NK-92 treated with Interleukin-12 subunit alpha and Interleukin-12 subunit beta, amount 100 ng/mL, for 24 hours (cell line): ENCODE results near the gene SLC8A2.

Experiments
- DNase-seq: peaks from one replicate; lab custom pipeline; 2025; lab: John Stamatoyannopoulos, UW

SLC8A2 gene, protein sequence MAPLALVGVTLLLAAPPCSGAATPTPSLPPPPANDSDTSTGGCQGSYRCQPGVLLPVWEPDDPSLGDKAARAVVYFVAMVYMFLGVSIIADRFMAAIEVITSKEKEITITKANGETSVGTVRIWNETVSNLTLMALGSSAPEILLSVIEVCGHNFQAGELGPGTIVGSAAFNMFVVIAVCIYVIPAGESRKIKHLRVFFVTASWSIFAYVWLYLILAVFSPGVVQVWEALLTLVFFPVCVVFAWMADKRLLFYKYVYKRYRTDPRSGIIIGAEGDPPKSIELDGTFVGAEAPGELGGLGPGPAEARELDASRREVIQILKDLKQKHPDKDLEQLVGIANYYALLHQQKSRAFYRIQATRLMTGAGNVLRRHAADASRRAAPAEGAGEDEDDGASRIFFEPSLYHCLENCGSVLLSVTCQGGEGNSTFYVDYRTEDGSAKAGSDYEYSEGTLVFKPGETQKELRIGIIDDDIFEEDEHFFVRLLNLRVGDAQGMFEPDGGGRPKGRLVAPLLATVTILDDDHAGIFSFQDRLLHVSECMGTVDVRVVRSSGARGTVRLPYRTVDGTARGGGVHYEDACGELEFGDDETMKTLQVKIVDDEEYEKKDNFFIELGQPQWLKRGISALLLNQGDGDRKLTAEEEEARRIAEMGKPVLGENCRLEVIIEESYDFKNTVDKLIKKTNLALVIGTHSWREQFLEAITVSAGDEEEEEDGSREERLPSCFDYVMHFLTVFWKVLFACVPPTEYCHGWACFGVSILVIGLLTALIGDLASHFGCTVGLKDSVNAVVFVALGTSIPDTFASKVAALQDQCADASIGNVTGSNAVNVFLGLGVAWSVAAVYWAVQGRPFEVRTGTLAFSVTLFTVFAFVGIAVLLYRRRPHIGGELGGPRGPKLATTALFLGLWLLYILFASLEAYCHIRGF

DNA sequence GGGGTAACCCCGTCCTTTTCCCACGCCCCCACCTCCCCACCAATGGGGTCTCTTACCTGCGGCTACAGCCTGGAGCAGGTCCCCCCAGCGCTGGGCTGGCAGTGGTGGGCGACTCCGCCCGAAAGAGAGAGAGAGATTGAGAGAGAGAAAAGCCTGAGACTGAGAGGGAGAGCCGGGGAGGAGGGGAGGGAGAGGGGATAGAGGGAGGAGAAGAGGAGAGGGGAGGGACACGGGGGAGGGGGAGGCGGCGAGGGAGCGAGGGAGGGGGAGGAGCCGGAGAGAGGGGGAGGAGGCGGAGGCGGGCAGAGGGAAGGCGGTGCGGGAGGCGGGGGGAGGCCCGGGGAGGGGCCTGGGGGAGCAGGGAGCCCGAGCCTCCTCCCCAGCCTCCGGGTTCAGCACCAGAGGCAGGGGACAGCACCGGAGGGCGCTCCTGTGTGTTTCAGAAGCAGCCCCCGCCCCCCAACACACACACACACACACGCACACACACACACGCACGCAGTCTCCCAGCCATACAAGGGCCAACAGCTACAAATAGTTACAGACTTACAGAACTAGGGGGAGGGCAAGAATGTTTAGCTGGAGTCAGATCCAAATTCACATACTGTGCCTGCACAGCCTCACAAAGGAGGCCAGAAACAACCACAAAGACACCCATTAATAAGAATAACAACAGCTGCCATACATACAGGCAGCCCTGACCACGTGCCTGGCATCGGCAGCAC, at the start of gene SLC8A2:
TSS of gene SLC8A2 (minus strand) at position 161 of the 725 bp plus-strand sequence. CDS start 5,490 bp downstream, outside the sequence.
- no peak for DNase-seq

DNA sequence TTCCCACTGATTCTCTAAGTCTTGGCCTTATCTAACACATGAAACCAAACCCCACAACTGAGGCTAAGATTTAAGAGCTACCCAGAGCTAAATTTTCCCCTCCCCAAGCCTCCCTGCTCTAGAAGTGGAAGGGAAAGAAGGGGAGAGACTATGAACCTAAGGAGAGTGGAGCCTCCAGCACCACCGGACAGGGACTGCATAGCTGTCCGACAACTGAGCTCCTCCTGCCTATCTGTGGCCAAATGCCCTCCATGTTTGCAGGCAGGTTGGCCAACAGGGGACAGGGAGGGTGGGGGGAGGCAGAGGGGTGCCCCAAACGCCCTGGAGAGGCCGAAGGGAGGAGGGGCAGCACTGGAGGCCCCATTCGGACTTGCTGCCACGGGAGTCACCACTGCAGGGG, 49.1 kb upstream of the SLC8A2 start:
- DNase-seq: no peak

DNA sequence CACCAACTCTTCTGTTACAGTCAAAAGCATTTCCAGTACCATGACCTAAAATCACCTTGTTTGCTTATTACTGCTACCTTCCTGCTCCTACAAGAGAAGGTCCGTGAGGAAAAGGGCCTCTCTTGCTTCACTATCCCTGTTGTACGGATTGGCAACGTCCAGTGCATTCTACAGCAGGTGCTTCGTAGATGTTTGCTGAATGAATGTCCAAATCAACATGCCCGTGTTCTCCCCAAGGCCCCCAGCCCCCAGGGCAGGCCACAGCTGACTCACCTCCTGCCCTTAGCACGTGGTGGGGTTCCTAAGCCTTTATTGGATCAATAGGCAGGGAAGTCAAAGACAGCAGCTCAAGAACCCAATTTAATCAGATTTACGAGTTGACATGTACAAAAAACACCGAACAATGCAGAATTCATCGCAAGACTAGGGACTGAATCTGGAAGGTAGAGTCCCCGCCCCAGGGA, 48.7 kb upstream of the SLC8A2 start:
- DNase-seq: no peak

DNA sequence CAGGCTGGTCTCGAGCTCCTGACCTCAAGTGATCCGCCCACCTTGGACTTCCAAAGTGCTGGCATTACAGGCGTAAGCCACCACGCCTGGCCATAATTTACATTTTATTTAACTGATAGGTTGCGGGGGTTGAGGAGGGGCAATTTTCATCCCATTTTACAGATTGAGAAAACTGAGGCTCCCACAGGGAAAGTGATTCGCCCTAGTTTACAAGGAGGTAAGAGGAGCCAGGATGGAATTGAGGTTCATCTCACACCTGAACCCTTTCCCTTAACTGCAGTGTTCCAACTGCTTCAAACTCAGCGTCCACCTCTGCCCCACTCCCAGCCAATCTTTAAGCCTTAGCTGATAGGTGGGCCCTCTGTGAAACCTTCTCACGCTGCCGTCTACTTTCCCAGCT, 47.2 kb upstream of the SLC8A2 start:
- no peak for DNase-seq

DNA sequence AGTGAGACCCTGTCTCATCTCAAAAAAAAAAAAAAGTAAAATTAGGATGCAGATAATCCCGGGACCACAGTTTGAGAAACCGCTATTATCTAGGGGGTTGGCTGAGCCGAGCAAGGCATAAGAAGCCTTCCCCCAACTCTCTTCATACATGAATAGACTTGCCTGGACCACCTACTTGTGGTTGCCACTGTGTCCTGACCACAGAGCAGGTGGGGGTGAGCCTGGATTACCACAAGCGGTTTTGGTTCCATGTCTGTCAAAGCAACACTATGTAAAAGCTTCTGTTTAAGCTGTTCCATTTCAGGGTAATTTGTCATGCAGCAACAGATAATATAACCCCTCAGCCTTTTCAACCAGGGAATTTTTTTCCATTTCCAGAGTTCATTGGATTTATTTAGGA, 46.4 kb upstream of the SLC8A2 start:
- DNase-seq: peak; percentile 58

DNA sequence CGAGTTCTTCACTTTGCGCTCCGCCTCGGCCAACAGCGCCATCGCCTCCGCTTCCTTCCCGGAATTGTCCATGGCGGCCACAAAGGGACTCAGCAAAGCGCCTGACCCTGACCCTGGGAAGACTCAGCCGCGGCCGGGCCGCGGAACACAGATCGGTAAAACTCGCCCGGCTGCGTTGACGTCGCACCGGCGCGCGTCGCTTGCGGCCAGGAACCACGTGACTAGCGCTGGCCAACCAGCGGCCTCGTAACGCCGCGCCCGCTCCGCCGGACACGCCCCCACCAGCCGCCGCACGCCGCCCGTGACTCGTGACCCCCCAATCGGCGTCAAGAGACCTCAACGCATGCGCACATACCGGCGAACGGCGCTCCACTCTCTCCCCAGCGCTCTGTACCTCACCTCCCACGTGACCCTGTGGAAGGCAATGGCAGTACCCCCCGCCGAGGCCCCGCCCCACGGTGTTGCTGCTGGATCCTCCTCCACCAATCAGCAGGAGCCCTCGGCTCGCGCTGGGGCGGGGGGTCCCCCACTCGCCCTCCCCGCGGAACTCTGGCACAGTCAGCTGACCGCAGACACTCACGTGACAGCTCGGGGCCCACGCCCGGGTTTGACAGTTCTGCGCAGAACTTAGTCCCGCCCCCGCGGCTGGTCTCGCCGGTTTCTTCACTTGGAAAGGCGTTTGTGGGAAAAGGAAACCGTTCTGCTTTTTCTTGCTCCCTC, 43.3 kb upstream of the SLC8A2 start, which contains the start of gene NAPA:
TSS of gene NAPA (minus strand) at position 195 of the 720 bp plus-strand sequence. CDS start at position 72, 123 bp downstream.
- DNase-seq: peak; percentile 100

DNA sequence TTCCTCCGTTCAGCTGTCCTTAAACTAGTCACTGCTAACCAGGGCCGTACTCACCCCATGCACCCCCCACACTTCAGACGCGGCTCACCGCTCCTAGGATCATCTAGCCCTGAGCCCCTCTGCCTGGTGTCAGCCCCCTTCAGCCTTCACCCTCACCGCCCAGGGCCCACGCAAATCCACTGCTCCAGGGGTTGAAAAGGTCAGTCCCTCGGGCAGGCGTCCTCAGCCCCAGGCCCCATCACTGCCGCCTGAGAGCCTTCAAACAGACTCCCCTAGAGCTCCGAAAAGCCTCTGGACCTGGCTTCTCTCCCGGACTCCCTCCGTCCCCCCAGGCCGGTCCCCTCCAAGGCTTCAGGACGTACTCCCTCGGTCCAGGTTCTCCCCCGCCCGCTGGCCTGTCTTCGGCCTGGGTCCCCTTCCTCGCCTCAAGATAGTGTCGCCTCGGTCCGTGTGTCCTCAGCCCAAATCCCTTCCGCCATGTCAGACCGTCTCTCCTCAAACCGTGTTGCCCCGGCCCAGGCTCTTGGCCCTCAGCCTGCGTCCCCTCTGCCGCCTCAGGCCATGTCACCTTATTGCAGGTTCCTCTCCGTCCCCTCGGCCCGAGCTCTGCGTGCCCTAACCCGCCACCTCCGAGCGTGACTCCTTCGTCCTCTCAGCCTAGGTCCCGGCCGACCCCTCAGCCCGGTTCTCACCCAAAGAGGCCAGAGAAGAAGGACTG, 42.6 kb upstream of the SLC8A2 start:
- DNase-seq: no peak

DNA sequence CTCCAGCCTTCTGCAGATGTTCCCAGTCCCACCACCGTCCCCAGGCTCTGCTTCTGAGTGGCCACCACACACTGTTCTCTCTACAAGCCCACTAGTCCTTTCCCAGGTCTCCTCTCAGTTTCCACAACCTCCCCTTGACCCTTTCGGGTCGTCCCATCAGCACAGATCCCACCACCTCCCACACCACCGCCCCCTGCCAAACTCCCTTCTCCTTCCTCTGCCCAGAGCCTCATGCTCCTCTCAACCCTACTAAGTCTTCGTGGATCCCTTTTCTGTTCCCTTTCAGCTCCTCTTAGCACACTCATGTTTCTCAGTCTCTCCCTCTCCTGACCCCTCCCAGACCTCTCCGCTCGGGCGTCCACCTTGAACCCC, 41.2 kb upstream of the SLC8A2 start:
- DNase-seq: no peak

DNA sequence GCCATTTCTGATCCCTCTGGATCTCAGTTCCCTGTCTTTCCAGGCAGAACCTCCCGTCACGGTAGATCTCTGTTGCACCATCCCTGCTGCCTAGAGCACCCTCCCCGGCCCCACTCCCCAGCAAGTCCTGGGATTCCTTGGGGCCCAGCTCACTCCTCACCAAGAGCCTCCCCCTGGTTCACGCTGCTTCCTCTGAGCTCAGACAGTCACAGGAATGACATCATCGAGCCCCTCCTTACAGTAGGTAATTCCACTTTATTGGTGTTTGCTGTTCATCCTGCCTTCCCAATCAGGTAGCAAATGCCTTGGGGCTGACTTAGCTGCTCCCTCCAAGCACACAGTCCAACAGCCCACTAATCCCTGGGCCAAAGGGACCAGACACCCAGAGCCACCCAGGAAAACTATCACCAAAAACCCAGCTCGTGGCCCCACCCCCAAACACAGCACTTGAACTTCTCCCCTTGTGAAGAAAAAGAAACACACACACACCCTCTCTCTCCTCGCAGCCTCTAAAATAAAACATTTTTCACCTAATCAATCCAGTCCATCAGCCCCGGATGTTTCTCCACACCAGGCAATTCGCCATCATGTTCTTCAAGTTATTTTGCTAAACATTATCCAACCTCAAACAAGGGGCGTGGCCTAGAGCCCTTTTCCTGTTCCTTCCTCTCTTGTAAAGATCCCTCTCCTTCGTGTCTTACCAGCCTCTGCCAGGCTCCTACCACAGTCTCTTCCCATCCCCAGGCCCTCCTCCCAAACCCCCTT, 40.7 kb upstream of the SLC8A2 start:
- DNase-seq: no peak

DNA sequence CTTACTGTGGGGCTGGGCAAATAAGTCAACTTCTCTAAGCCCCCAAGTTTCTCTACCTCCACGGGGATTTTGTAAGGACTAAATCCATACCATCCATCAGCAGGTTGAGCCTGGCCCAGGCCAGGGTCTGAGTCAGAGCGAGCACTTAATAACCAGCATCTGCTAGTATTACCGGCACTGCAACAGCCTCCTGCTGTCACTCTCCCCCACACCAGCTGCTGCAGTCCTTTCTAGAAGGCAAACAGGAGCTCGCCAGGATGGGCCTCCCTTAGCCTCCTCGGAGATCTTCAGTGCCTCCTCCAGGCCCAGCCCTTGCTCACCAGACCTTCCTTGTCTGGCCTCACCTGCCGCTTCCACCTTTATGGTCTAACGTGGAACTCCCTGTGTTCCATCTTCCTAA, 40.0 kb upstream of the SLC8A2 start:
- DNase-seq: no peak

DNA sequence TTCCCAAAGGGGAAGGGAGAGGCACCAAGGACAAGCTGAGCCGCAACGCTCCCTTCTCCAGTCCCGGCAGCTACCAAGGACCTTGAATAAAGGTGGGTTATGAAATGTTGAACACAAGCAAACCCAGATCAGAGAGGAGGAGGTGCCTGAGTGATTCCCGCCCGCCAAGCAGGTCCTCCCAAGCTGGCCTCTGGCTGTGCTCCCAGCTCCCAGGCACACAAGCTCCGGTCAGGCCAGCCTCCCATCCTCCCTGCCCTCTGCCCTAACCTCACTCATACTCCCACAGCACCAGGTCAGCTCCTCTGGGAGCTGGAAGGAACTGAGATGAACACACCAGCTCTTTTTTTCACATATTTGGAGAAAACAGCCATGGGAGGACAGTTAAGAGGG, 39.4 kb upstream of the SLC8A2 start:
- no peak for DNase-seq

DNA sequence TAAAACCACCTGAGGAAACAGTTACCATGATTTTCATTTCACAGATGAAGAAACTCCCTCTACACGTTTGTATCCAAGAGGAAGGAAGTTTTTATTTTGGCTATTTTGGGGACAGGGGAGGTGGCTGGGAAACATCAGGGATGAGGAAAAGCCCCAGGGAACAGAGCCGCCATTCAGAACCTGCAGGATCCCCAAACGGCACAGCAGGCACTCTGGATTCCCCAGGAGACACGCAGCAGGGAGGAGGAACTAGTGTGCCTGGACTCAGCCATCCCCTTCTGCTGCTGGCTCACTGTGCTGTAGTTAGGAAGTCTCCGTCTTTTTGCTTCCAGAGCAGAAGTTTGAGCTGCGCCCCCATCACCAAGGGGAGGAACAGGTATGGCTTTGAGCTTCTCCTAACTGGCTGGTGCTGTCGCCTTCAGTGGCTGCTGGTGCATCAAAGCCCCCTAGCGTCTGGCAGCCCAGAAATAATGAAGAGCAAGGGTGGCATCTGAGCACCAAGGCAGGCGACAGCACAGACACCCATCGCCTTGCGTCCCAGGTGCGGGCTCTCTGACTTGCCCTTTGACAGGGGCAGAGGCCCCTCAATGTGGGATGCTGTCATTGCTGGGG, 38.9 kb upstream of the SLC8A2 start:
- DNase-seq: no peak

DNA sequence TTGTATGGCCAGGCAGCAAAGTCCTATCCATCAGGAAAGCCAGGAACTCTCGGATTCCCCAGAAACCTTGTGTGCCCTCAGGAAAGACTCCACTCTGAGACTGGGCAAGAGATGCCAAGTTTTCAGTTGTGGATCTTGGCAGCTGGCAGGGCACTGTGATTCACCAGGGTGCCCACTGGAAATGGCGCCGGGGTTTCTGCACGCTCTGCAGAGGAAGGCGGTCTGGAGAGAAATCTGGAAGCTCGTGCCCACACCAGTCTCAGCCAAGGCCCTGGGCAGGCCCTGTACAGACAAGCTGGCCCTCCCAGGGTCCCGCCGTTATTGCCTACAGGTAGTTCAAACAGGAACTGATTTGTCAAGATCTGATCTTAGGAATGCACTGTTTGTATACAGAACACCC, 38.3 kb upstream of the SLC8A2 start:
- DNase-seq: no peak

DNA sequence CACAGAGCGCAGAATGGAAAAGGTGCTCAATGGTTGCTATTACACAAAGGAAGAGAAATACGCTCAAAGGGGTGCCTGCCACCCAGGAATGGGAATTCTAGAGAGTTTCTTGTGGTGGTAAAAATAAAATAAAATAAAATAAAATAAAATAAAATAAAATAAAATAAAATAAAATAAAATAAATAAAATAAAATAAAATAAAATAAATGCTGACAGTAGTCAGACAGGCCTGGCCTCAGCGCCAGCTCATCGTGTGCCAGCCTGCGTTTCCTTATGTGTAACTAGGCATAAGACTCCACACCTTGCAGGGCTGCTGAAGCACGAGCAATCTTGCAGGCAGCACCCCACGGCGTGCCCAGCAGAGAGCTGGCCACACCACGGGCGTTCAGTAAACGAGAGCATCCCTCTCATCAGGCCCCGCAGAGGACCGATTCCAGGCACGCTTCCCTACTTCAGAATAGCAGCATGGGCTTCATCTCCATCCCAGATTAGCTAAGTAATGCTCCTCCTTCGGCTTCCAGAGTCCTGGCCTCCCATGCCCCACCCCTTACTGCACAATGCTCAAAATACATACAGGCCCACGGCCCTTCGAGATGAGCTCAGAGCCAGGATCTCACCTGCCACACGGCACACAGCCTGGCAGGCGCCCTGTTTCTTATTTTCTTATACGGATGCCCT, 37.6 kb upstream of the SLC8A2 start:
- DNase-seq: no peak

DNA sequence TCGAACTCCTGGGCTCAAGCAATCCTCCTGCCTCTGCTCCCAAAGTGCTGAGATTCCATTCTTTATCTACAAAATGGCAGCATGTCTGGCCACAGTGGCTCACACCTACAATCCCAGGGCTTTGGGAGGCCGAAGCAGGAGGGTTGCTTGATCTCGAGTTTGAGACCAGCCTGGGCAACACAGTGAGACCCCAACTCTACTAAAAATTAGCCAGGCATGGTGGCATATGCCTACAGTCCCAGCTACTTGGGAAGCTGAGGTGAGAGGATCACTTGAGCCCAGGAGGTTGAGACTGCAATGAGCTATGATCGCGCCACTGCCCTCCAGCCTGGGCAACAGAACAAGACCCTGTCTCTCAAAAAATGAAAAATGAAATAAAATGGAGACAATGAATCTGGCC, 37.0 kb upstream of the SLC8A2 start:
- DNase-seq: no peak

DNA sequence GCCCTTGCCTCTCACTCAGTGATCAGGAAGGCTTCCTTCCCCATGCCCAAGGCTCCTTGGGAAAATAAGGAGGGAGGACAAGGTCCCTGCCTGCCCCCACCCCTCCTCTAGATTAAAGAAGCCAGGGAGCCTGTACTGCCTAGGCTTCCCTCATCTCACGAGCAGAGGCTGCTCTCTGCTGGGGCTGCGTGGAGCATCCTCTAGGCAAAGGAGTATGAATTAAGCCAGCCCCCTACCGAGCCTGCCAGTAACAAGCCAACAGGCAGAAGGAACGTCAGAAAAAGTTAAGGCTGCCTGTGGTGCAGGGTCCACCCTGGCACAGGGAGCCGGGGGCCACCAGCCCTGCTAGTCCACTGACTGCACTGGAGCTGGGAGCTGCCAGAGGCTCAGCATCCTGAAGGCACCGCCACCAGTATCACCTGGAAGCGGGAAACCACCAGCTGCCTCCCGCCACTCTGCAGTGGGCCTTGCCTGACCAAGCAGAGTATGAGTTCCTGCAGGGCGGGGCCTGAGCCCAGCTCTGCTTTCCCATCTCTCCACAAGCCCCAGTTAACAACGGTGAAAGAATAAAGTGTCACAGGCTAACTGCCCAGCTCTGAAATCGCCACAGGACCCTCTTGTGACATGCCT, 36.3 kb upstream of the SLC8A2 start:
- no peak for DNase-seq

DNA sequence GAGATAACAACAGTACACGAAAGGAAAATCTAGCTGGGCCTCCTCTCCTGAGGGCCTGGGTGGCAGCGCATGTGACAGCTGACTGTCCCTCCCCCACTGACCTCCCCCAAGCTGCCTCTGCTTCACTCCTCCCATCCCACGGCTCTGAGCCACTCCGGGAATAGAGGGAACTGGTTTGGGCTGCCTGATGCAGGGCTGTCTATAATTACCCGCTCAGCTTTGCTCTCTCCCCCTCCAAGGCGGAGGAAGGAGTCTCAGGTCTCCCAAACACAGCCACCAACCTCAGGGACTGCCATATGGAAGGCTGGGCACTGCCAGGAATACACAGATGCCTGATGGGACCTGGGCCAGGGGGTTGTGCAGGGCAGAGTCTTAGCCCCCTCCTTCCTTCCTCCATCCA, 35.3 kb upstream of the SLC8A2 start:
- DNase-seq: no peak

DNA sequence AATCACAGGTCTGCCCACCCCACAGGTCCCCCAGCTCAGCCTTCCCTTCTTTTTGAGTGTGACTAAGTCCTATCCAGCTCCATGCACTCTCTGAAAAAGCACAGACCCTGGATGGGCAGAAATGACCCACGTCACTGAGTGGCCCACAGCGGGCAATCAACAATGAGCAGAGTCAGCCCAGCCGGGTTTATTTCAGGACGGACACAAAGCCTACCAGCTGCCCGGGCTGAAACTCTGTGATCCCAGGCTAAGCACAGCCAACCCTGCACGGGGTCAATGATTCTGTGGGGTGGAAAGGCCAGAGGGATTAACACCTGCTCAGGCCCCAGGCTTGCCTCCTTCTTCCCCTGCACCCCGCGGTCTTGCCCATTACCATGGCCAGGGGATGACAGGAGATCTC, 34.8 kb upstream of the SLC8A2 start:
- DNase-seq: no peak

DNA sequence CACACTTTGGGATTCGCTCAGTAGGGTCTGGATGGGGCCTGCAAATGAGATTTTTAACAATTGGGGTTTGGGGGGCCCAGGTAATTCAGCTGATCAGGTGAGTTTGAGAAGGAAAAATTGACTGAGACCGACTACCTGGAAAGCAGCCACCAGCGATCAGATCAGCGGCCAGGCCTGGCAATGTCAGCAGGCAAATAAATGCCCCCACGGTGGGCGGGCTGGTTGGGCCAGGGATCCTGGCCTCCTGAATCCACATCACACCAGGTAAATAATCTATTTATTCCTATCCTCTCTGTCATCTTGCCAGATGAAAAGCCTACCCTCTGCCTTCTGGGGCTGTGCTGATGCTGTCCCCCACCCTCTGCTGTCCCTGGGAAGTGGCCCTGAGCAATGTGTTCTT, 33.8 kb upstream of the SLC8A2 start:
- DNase-seq: no peak
